HG02981 (cell line): ENCODE measurements around the gene SPTY2D1.

Source experiments
- ATAC-seq: cut with Tn5 transposase; IDR thresholded peaks from one replicate; pipeline ENCODE4 v1.9.1; 2021; ENCODE audit warnings: mild to moderate bottlenecking, moderate library complexity; ENCODE audit not compliant: unreplicated experiment

The SPTY2D1 gene

GRCh38 chr11:18566406-18566805 lies 67.7 kb downstream of the SPTY2D1 start:
- no peak for ATAC-seq

GRCh38 chr11:18564149-18564548 lies 70.0 kb downstream of the SPTY2D1 start:
- no peak for ATAC-seq

DNA sequence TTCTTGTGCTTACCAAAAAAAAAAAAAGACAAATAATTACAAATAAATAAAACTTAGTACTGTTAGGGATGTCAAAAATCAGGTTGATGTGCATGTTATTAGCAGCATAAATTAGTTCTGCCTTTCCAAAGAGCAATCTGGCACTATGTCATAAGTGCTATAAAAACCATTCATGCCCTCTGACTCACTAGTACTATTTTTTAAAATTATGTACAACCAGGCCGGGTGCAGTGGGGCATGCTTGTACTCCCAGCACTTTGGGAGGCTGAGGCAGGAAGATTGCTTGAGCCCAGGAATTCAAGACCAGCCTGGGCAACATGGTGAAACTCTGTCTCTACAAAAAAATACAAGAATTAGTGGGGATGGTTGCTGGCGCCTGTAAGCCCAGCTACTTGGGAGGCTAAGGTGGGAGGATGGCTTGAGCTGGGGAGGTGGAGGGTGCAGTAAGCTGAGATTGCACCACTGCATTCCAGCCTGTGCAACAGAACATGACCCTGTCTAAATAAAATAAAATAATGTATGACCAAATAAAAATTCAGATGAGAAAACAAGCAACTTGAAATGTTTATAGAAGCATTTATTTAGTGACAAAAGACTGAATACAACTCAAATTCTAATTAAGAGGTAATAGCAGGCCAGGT lies 70.9 kb downstream of the SPTY2D1 start:
- no peak for ATAC-seq
